HCT116 (cell line): ENCODE results near the gene CTXN2.

Experiments used
- CBX3 ChIP-seq: IDR thresholded peaks from 2 replicates; pipeline ENCODE4 v1.6.1; 2012; ENCODE audit warnings: low read depth
- EZH2 ChIP-seq: fragments of 200-600 bp; sonication (generic); IDR thresholded peaks from 2 replicates; pipeline ENCODE4 v1.6.1; 2017; ENCODE audit warnings: antibody characterized with exemption, mixed run types
- FOSL1 ChIP-seq: IDR thresholded peaks from 2 replicates; pipeline ENCODE4 v1.6.1; 2012; ENCODE audit warnings: low read depth
- JUND ChIP-seq: IDR thresholded peaks from 2 replicates; pipeline ENCODE4 v1.6.1; 2012
- POLR2A ChIP-seq: IDR thresholded peaks from 2 replicates; pipeline ENCODE4 v1.7.0; 2011; ENCODE audit warnings: borderline replicate concordance; ENCODE audit not compliant: insufficient read depth, insufficient read length; ENCODE audit errors: extremely low read depth
- POLR2AphosphoS5 ChIP-seq: IDR thresholded peaks from 2 replicates; pipeline ENCODE4 v1.6.1; 2011; ENCODE audit warnings: mild to moderate bottlenecking, low read depth, low read length, moderate library complexity
- RAD21 ChIP-seq: IDR thresholded peaks from 2 replicates; pipeline ENCODE4 v1.6.1; 2012; ENCODE audit warnings: low read depth, mild to moderate bottlenecking
- SRF ChIP-seq: IDR thresholded peaks from 2 replicates; pipeline ENCODE4 v1.6.1; 2012; ENCODE audit warnings: low read depth
- TCF7L2 ChIP-seq: IDR thresholded peaks from 2 replicates; pipeline ENCODE4 v1.7.0; 2011; ENCODE audit warnings: borderline replicate concordance, inconsistent platforms; ENCODE audit not compliant: insufficient read depth, insufficient read length; ENCODE audit errors: extremely low read depth
- TF ChIP-seq, protein P1 (sequence below): IDR thresholded peaks from 2 replicates; pipeline ENCODE4 v1.6.1; 2012
- TF ChIP-seq, protein P2 (sequence below): IDR thresholded peaks from 2 replicates; pipeline ENCODE4 v1.6.1; 2012
- TF ChIP-seq, protein P3 (sequence below), 3 experiments: fragments of 200-600 bp in 1 of 3; sonication (generic) in 1 of 3; IDR thresholded peaks in 2 of 3; conservative IDR thresholded peaks in 1 of 3; 2 replicates each; pipeline ENCODE4 v1.5.1; 2012 to 2017; ENCODE audit warnings: low read depth in 2 of 3, low read length in 2 of 3, antibody characterized with exemption in 1 of 3, borderline replicate concordance in 1 of 3, control low read depth in 1 of 3, mild to moderate bottlenecking in 1 of 3, mixed read lengths in 1 of 3, mixed run types in 1 of 3, moderate library complexity in 1 of 3; ENCODE audit not compliant: insufficient read depth in 1 of 3
- TF ChIP-seq, protein P4 (sequence below): IDR thresholded peaks from 2 replicates; pipeline ENCODE4 v1.6.1; 2012; ENCODE audit warnings: low read depth

DNA sequence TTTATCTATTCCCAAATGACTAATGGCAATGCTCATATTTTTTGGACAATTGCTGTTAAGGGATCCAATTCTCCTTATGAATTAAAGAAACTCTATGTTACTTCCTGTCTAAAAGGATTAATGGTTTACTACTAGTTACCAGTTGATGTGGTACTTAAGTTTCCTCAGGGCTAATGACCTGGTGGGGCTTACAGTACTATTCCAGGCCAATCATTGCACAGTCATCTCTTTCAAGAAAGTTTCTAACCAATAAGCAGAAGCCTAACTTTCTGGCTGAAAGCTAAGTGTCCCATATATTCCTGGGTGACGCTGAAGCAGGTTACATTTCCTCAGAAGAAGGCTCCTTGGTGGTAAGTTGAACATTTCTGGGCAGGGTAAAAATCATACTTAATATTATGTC, 14.5 kb downstream of the CTXN2 start, which contains the start of gene SLC12A1:
- TF ChIP-seq EZH2 = no peak
- TF ChIP-seq FOSL1 = no peak
- TF ChIP-seq TCF7L2 = no peak
- TF ChIP-seq SRF = no peak
- TF ChIP-seq, protein P1, sequence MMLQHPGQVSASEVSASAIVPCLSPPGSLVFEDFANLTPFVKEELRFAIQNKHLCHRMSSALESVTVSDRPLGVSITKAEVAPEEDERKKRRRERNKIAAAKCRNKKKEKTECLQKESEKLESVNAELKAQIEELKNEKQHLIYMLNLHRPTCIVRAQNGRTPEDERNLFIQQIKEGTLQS = no peak
- TF ChIP-seq CBX3 = no peak
- no peak for TF ChIP-seq POLR2A
- TF ChIP-seq RAD21 = no peak
- TF ChIP-seq JUND = no peak
- TF ChIP-seq, protein P2, sequence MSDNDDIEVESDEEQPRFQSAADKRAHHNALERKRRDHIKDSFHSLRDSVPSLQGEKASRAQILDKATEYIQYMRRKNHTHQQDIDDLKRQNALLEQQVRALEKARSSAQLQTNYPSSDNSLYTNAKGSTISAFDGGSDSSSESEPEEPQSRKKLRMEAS = no peak
- TF ChIP-seq, protein P3, sequence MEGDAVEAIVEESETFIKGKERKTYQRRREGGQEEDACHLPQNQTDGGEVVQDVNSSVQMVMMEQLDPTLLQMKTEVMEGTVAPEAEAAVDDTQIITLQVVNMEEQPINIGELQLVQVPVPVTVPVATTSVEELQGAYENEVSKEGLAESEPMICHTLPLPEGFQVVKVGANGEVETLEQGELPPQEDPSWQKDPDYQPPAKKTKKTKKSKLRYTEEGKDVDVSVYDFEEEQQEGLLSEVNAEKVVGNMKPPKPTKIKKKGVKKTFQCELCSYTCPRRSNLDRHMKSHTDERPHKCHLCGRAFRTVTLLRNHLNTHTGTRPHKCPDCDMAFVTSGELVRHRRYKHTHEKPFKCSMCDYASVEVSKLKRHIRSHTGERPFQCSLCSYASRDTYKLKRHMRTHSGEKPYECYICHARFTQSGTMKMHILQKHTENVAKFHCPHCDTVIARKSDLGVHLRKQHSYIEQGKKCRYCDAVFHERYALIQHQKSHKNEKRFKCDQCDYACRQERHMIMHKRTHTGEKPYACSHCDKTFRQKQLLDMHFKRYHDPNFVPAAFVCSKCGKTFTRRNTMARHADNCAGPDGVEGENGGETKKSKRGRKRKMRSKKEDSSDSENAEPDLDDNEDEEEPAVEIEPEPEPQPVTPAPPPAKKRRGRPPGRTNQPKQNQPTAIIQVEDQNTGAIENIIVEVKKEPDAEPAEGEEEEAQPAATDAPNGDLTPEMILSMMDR (IDR thresholded peaks at IDR 0.05 in 2 of 3, conservative IDR thresholded peaks at IDR 0.05 in 1 of 3; ENCODE audit: borderline replicate concordance in 1 of 3, insufficient read depth in 1 of 3, low read depth in 2 of 3, low read length in 2 of 3) = no peak
- no peak for TF ChIP-seq POLR2AphosphoS5
- TF ChIP-seq, protein P4, sequence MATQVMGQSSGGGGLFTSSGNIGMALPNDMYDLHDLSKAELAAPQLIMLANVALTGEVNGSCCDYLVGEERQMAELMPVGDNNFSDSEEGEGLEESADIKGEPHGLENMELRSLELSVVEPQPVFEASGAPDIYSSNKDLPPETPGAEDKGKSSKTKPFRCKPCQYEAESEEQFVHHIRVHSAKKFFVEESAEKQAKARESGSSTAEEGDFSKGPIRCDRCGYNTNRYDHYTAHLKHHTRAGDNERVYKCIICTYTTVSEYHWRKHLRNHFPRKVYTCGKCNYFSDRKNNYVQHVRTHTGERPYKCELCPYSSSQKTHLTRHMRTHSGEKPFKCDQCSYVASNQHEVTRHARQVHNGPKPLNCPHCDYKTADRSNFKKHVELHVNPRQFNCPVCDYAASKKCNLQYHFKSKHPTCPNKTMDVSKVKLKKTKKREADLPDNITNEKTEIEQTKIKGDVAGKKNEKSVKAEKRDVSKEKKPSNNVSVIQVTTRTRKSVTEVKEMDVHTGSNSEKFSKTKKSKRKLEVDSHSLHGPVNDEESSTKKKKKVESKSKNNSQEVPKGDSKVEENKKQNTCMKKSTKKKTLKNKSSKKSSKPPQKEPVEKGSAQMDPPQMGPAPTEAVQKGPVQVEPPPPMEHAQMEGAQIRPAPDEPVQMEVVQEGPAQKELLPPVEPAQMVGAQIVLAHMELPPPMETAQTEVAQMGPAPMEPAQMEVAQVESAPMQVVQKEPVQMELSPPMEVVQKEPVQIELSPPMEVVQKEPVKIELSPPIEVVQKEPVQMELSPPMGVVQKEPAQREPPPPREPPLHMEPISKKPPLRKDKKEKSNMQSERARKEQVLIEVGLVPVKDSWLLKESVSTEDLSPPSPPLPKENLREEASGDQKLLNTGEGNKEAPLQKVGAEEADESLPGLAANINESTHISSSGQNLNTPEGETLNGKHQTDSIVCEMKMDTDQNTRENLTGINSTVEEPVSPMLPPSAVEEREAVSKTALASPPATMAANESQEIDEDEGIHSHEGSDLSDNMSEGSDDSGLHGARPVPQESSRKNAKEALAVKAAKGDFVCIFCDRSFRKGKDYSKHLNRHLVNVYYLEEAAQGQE = no peak
